HG03108 (cell line): ENCODE measurements around the gene CDKN2B.

Source experiments
- ATAC-seq: cut with Tn5 transposase; IDR thresholded peaks from one replicate; pipeline ENCODE4 v1.9.1; 2021; ENCODE audit warnings: moderate library complexity; ENCODE audit not compliant: unreplicated experiment

The CDKN2B gene

DNA sequence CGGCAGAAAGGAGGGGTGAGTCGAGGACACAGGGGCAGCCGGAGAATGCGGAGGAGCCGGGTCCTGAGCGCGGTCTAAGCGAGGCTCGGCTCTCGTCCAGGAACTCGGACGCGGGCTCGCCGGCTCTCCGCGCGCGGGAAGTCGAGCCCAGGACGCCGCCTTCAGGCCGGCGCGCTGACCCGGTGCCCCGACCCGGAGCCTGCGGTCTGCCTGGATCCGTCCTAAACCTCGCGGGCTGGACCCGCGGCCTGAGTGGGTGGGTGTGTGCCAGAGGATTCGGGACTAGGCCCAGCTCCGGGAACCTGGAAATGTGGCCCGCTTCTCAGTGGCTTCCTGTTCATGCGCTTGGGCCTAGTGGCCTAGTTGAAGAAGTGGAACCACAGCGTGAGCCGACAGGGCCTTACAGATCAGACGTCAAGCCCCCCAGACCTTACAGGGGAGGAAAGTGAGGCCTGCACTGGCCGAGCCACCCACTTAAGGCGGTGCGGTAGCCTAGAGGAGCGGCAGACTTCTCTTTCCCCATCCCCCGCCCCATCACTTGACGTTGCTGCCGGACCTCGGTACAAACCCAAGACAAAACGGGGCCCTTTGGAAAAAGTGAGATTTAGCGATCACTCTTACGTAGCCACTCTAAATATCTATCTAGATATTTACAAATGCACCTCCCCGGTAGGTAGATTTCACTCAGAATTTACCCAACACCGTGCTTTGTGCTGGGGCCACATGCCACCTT lies 13.3 kb downstream of the CDKN2B start:
- peak; percentile 22 for ATAC-seq

GRCh38 chr9:21995006-21995665 lies 14.0 kb downstream of the CDKN2B start:
- peak; percentile 74 for ATAC-seq

DNA sequence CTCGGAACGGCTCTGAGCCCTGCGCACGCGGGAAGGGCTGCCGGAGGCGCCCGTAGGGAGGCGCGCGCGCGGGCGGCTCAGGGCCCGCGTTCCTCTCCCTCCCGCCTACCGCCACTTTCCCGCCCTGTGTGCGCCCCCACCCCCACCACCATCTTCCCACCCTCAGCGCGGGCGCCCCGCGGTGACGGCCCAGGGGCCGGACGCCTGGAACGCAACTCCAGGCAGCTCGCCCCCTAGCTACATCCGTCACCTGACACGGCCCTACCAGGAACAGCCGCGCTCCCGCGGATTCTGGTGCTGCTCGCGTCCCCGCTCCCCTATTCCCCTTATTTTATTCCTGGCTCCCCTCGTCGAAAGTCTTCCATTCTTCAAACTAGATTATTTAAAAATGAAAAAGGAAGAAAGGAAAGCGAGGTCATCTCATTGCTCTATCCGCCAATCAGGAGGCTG lies 14.5 kb downstream of the CDKN2B start, which contains the start of gene CDKN2B-AS1:
Gene CDKN2B-AS1, plus strand, starts transcription at position 236 of the 450 bp plus-strand sequence.
- peak; percentile 41 for ATAC-seq

GRCh38 chr9:21993893-21994555 lies 15.1 kb downstream of the CDKN2B start, which contains the start of gene CDKN2A:
TSS of gene CDKN2A (minus strand) at chr9:21994392.
- peak; percentile 41 for ATAC-seq

DNA sequence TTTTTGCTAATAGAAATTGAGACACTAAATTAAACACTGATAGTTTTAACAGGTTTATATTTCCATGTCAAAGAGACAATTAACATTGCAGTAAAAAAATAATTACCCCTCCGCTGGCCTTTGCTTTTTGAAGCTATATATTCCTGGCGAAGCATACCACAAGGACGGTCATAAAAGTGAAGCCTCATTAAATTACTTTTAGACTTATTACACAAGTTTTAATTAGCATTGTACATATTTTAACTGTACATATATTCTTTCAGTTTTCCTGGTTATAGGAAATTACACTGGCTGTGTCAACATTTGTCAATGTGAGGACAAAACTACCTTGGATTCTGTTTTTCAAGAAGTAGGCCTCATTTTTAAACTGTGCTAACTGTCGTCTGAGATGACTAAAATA lies 16.1 kb downstream of the CDKN2B start:
- no peak for ATAC-seq

DNA sequence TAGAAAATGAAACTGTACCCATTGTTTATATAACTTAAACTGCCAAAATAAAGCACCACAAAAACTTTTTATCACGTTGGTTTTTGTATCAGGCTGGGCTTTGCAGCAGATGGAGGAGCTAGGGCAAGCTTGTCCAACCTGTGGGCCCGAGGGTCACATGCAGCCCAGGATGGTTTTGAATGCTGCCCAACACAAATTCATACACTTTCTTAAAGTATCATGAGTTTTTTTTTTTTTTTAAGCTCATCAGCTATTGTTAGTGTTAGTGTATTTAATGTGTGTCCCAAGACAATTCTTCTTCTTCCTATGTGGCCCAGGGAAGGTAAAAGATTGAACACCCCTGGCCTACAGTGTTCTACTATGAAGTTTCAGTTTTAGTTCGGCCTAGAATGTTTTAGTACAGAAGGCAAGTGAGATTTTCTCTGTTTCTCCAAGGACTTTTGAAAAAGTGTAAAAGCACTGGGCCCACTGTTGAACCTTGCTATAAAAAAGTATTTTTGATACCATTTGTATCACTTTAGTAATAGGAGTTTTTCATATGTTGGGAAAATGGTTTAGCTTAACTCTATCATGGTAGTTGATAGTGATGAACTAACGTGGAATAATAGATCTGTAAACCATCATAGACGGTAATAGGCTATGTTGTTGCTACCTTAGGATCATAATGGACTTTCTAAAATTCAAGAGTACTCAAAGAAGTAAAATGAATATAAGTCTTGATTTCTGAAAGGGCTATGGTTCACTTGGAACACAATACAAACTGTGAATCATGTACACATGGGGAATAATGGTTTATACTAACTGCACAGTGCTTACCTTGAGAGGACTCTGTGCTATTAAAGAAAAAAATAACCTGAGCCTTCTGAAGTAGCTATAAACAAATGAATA lies 17.8 kb downstream of the CDKN2B start:
- no peak for ATAC-seq

GRCh38 chr9:21989440-21990189 lies 19.5 kb downstream of the CDKN2B start:
- ATAC-seq: no peak

GRCh38 chr9:21988056-21988990 lies 20.8 kb downstream of the CDKN2B start:
- ATAC-seq: no peak

DNA sequence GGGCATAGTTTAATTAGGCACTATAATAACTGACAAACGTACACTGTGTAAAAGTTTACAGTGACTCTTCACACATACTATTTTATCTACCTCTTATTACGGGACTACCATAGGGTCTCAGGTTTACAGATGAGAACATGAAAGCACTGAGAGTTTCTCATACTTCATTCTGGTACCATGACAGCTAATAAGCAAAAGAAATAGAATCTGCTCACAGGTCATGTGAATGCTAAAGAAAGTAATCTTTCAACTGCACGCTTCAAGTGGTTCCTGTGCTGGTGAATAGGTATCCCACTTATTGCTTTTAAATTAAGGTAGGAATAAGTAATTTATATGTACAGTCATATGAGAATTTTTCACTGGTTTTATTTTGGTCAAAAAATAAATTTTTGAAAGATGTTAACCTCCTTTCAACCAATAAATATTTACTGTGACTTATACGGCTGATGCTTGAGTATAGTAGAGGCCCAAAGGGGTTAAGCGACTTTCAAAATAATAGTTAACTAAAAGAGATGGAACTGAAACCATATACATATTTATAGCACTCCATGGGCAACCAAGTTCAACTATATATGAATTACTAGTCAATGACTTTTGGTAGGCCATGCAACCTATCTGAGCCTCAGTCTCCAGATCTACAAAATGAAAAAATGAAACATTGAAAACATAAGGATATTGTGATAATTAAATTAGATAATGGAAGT lies 23.0 kb downstream of the CDKN2B start:
- no peak for ATAC-seq

GRCh38 chr9:21984101-21984500 lies 25.0 kb downstream of the CDKN2B start:
- ATAC-seq: no peak

DNA sequence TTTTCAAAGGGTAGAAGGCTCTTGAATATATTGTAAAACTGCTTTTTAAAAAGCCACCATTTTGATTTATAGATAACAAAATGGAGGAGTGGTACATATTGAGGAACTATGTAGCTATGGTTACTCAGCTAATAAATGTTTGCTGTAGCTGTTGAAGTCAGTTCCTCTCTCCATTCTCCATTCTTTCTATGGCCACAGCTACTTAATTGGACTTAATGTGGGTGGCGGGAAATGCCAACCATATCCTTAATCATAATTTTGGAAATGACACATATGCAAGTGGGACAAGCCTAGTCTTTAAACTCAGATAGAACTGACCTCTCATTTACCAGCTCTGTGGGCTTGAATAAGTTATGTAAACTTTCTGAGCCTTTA lies 25.6 kb downstream of the CDKN2B start:
- no peak for ATAC-seq

DNA sequence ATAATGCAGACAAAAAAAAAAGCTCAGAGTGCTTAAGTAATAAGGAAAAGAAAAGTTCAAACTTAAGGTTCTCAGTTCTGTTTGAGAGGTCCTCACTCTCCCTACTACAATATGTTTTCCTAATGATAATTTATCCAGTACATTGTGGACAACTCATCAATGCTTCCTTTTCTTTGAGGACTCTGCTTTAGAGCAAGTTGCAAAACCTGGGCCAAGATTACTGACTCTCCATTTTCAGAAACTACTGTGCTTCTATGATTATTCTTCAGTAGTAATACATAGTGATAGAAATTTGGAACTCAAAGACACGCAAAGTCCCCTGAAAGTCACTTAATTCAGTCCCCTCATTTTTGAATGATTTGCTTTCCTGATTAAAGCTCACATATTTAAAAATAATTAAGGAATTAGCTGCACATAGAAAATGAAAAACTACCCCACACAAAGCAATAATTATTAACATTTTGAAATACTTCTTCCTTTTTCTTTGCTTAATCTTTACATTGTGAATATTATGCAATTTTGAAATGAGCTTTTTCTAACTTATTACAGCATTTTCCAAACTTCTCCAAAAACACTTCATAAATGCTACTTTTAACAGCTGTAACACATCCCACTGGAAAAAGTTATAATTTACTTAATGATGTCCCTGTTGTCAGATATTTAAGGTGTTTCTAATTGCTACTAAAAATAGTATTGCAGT lies 26.1 kb downstream of the CDKN2B start:
- no peak for ATAC-seq

GRCh38 chr9:21982391-21982790 lies 26.7 kb downstream of the CDKN2B start:
- ATAC-seq: no peak

DNA sequence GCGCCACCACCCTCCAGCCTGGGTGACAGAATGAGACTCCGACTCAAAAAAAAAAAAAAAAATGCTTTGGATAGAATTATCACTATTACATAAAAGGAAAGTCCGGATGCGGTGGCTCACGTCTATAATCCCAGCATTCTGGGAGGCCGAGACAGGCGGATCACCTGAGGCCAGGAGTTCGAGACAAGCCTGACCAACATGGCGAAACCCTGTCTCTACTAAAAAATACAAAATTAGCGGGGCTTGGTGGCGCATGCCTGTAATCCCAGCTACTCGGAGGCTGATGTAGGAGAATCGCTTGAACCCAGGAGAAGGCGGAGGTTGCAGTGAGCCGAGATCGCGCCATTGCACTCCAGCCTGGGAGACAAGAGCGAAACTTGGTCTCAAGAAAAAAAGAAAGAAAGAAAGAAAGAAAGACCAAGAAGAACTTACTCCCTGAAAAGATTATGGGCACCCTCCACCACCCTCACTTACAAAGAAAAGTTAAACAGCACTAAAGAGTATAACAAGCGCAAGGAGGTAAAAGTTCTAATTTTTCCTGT lies 32.7 kb downstream of the CDKN2B start:
- ATAC-seq: no peak

DNA sequence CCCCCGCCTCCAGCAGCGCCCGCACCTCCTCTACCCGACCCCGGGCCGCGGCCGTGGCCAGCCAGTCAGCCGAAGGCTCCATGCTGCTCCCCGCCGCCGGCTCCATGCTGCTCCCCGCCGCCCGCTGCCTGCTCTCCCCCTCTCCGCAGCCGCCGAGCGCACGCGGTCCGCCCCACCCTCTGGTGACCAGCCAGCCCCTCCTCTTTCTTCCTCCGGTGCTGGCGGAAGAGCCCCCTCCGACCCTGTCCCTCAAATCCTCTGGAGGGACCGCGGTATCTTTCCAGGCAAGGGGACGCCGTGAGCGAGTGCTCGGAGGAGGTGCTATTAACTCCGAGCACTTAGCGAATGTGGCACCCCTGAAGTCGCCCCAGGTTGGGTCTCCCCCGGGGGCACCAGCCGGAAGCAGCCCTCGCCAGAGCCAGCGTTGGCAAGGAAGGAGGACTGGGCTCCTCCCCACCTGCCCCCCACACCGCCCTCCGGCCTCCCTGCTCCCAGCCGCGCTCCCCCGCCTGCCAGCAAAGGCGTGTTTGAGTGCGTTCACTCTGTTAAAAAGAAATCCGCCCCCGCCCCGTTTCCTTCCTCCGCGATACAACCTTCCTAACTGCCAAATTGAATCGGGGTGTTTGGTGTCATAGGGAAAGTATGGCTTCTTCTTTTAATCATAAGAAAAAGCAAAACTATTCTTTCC lies 34.2 kb downstream of the CDKN2B start:
- peak; percentile 64 for ATAC-seq

DNA sequence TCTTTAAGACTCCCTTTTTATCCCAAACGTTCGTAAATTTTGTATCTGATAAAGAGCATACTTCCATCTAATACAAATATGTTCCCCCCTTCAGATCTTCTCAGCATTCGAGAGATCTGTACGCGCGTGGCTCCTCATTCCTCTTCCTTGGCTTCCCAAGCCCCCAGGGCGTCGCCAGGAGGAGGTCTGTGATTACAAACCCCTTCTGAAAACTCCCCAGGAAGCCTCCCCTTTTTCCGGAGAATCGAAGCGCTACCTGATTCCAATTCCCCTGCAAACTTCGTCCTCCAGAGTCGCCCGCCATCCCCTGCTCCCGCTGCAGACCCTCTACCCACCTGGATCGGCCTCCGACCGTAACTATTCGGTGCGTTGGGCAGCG lies 34.8 kb downstream of the CDKN2B start:
- no peak for ATAC-seq

DNA sequence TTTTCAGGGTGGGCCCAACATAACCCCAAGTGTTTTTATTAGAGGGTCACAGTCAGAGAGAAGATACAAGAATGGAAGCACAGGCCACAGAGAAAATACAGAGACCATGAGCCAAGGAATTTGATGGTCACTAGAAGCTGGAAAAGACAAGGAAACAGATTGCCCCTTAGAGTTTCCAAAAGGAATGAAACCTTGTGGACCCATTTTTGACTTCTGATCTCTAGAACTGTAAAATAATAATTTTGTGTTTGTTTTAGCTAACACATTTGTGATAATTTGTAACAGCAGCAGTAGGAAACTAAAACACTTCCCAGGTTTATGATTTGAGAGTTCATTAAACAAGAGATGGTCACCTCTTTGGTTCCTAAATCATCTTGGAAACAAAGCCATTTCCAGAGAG lies 36.7 kb downstream of the CDKN2B start:
- ATAC-seq: no peak
